Astrocyte (in vitro differentiated cells and primary cell): ENCODE measurements around the gene SPAG9. TPM values are rescaled to one million over a fixed set of nuclear protein-coding genes. Genes with fewer than 3 reads are reported as not detected.

Experiments
- DNase-seq: peaks from one replicate; pipeline ENCODE4 v3.0.0-alpha.2; 2010; ENCODE audit warnings: low read depth
- FAIRE-seq: peaks from 2 replicates; lab custom pipeline; 2011; peaks lifted over from hg19 to GRCh38; lab: Jason Lieb, UNC
- H2AFZ ChIP-seq: 2 replicates; pipeline ENCODE4 v1.6.0; 2012; ENCODE audit warnings: low read depth, low read length, inconsistent platforms
- H3K27ac ChIP-seq: 2 replicates; pipeline ENCODE4 v1.5.1; 2011; ENCODE audit warnings: low read depth, low read length, inconsistent platforms
- H3K27me3 ChIP-seq: 2 replicates; pipeline ENCODE4 v1.6.0; 2011; ENCODE audit warnings: low read length, inconsistent platforms; ENCODE audit not compliant: insufficient read depth
- H3K36me3 ChIP-seq: 2 replicates; pipeline ENCODE4 v1.5.1; 2011; ENCODE audit warnings: low read length, inconsistent platforms; ENCODE audit not compliant: insufficient read depth
- H3K4me1 ChIP-seq: 2 replicates; pipeline ENCODE4 v1.5.1; 2011; ENCODE audit warnings: low read length, inconsistent platforms; ENCODE audit not compliant: insufficient read depth
- H3K4me2 ChIP-seq: 2 replicates; pipeline ENCODE4 v1.6.0; 2012; ENCODE audit warnings: low read length, inconsistent platforms
- H3K4me3 ChIP-seq: 2 replicates; pipeline ENCODE4 v1.5.1; 2011; ENCODE audit warnings: low read depth, mild to moderate bottlenecking, low read length, inconsistent platforms; ENCODE audit not compliant: insufficient read depth
- H3K79me2 ChIP-seq: 2 replicates; pipeline ENCODE4 v1.6.0; 2012; ENCODE audit warnings: mild to moderate bottlenecking, low read length, inconsistent platforms; ENCODE audit not compliant: insufficient read depth
- H3K9ac ChIP-seq: 2 replicates; pipeline ENCODE4 v1.6.0; 2012; ENCODE audit warnings: mild to moderate bottlenecking, low read length, inconsistent platforms
- H3K9me3 ChIP-seq: 2 replicates; pipeline ENCODE4 v1.5.1; 2012; ENCODE audit warnings: low read depth, mild to moderate bottlenecking, low read length, inconsistent platforms; ENCODE audit not compliant: insufficient read depth
- H4K20me1 ChIP-seq: 2 replicates; pipeline ENCODE4 v1.6.0; 2012; ENCODE audit warnings: low read length, inconsistent platforms; ENCODE audit not compliant: insufficient read depth
- H3K27ac Mint-ChIP-seq: one replicate; pipeline ENCODE4 v1.8.0; 2021; ENCODE audit warnings: mild to moderate bottlenecking, mixed read lengths; ENCODE audit not compliant: unreplicated experiment
- H3K27me3 Mint-ChIP-seq: one replicate; pipeline ENCODE4 v1.8.0; 2021; ENCODE audit warnings: low read depth, mixed read lengths; ENCODE audit not compliant: unreplicated experiment
- H3K36me3 Mint-ChIP-seq: one replicate; pipeline ENCODE4 v1.8.0; 2021; ENCODE audit warnings: low read depth, mixed read lengths; ENCODE audit not compliant: unreplicated experiment
- H3K4me1 Mint-ChIP-seq: one replicate; pipeline ENCODE4 v1.8.0; 2021; ENCODE audit warnings: low read depth, mixed read lengths; ENCODE audit not compliant: unreplicated experiment
- H3K4me3 Mint-ChIP-seq: one replicate; pipeline ENCODE4 v1.8.0; 2021; ENCODE audit warnings: mild to moderate bottlenecking, moderate library complexity, mixed read lengths; ENCODE audit not compliant: unreplicated experiment
- H3K9me3 Mint-ChIP-seq: one replicate; pipeline ENCODE4 v1.8.0; 2021; ENCODE audit warnings: mild to moderate bottlenecking, mixed read lengths; ENCODE audit not compliant: unreplicated experiment
- CTCF ChIP-seq: IDR thresholded peaks from 2 replicates; pipeline ENCODE4 v1.5.1; 2011; ENCODE audit warnings: low read depth, mild to moderate bottlenecking, inconsistent platforms, low read length, moderate library complexity; ENCODE audit not compliant: insufficient read depth
- EZH2 ChIP-seq: IDR thresholded peaks from 2 replicates; pipeline ENCODE4 v1.6.1; 2012; ENCODE audit warnings: mild to moderate bottlenecking, low read length, inconsistent platforms; ENCODE audit not compliant: insufficient read depth
- total RNA-seq: library from RNA; stranded (reverse); gene quantifications from 2 replicates; pipeline ENCODE4 v1.2.1, GENCODE V29; 2021

Gene SPAG9
- total RNA-seq, 1 donor from 2014 or later = 102 TPM

GRCh38 chr17:50956409-50956749 is 164.3 kb downstream of the SPAG9 start:
- peaks cover 25% of the 10 kb centered on the region for H3K4me1 Mint-ChIP-seq
- H3K9me3 ChIP-seq = no peaks in the 10 kb centered on the region
- no peak overlapping the region for H3K4me3 Mint-ChIP-seq
- H3K9ac ChIP-seq = no peak overlapping the region
- H3K27ac ChIP-seq = no peak overlapping the region
- H3K4me3 ChIP-seq = no peak overlapping the region
- no peak overlapping the region for H2AFZ ChIP-seq
- DNase-seq = no peak
- H3K36me3 Mint-ChIP-seq = peaks cover 6% of the 10 kb centered on the region
- no peak overlapping the region for H3K4me2 ChIP-seq
- H3K4me1 ChIP-seq = peaks cover 22% of the 10 kb centered on the region
- H3K27me3 Mint-ChIP-seq = no peaks in the 10 kb centered on the region
- H3K9me3 Mint-ChIP-seq = no peaks in the 10 kb centered on the region
- H3K79me2 ChIP-seq = no peaks in the 10 kb centered on the region
- FAIRE-seq = no peak
- no peaks in the 10 kb centered on the region for H4K20me1 ChIP-seq
- peak overlapping the region; percentile 85 for H3K27ac Mint-ChIP-seq
- no peaks in the 10 kb centered on the region for H3K27me3 ChIP-seq
- no peak for TF ChIP-seq EZH2
- no peak for TF ChIP-seq CTCF
- no peaks in the 10 kb centered on the region for H3K36me3 ChIP-seq

- DNase-seq (no peak), FAIRE-seq (no peak)
- H3K9me3 Mint-ChIP-seq = no peaks in the 10 kb centered on the region
- H3K4me3 Mint-ChIP-seq = no peak overlapping the region
- peak overlapping the region; percentile 85 for H3K27ac Mint-ChIP-seq
- peaks cover 6% of the 10 kb centered on the region for H3K36me3 Mint-ChIP-seq
- H3K27me3 Mint-ChIP-seq = no peaks in the 10 kb centered on the region
- TF ChIP-seq EZH2 (no peak), CTCF (no peak)
- H3K9ac ChIP-seq = no peak overlapping the region
- H3K27me3 ChIP-seq = no peaks in the 10 kb centered on the region
- peaks cover 29% of the 10 kb centered on the region for H3K4me1 Mint-ChIP-seq
- H2AFZ ChIP-seq = no peak overlapping the region
- no peak overlapping the region for H3K4me2 ChIP-seq
- no peaks in the 10 kb centered on the region for H4K20me1 ChIP-seq
- peaks cover 25% of the 10 kb centered on the region for H3K4me1 ChIP-seq
- H3K9me3 ChIP-seq = no peaks in the 10 kb centered on the region
- no peaks in the 10 kb centered on the region for H3K79me2 ChIP-seq
- H3K36me3 ChIP-seq = no peaks in the 10 kb centered on the region
- no peak overlapping the region for H3K4me3 ChIP-seq
- H3K27ac ChIP-seq = no peak overlapping the region
Measured at GRCh38 chr17:50955667-50956120, 165.0 kb downstream of the SPAG9 start.

GRCh38 chr17:50955160-50955559 is 165.5 kb downstream of the SPAG9 start:
- H3K9me3 Mint-ChIP-seq = no peaks in the 10 kb centered on the region
- H3K4me3 Mint-ChIP-seq = no peak overlapping the region
- DNase-seq (no peak), FAIRE-seq (no peak)
- H3K9ac ChIP-seq = no peak overlapping the region
- H3K9me3 ChIP-seq = no peaks in the 10 kb centered on the region
- no peak overlapping the region for H2AFZ ChIP-seq
- peaks cover 30% of the 10 kb centered on the region for H3K4me1 ChIP-seq
- H3K27ac ChIP-seq = no peak overlapping the region
- H3K27ac Mint-ChIP-seq = peak overlapping the region; percentile 94
- TF ChIP-seq EZH2 (no peak), CTCF (no peak)
- no peaks in the 10 kb centered on the region for H3K27me3 ChIP-seq
- no peak overlapping the region for H3K4me2 ChIP-seq
- H4K20me1 ChIP-seq = no peaks in the 10 kb centered on the region
- H3K36me3 Mint-ChIP-seq = peaks cover 5% of the 10 kb centered on the region
- no peaks in the 10 kb centered on the region for H3K36me3 ChIP-seq
- peaks cover 33% of the 10 kb centered on the region for H3K4me1 Mint-ChIP-seq
- no peak overlapping the region for H3K4me3 ChIP-seq
- no peaks in the 10 kb centered on the region for H3K27me3 Mint-ChIP-seq
- no peaks in the 10 kb centered on the region for H3K79me2 ChIP-seq
